GM08714 (cell line): ENCODE results near the gene EIF2S3.
A peak's percentile ranks its signal among the peaks of the same experiment; 100 is the strongest.

Experiments used
- H3K4me3 ChIP-seq: fragments of 200-500 bp; sonication (Bioruptor generic); 2 replicates; pipeline ENCODE4 v1.5.1; 2014; ENCODE audit warnings: mild to moderate bottlenecking, low read length, inconsistent platforms
- ZNF274 ChIP-seq: IDR thresholded peaks from 2 replicates; pipeline ENCODE4 v1.6.1; 2012; ENCODE audit warnings: mild to moderate bottlenecking, low read depth, low read length

Gene EIF2S3

GRCh38 chrX:24054182-24055042 lies at the start of gene EIF2S3:
Gene EIF2S3 (plus strand): TSS chrX:24054956. CDS start chrX:24054969, 13 bp downstream.
- no peak for TF ChIP-seq ZNF274
- no peak within 1 kb of the TSS; the same call in none of the 2 replicates for H3K4me3 ChIP-seq

GRCh38 chrX:24005028-24005427 lies 49.7 kb upstream of the EIF2S3 start:
- no peak overlapping the region for H3K4me3 ChIP-seq
- TF ChIP-seq ZNF274, result no peak

- no peak for TF ChIP-seq ZNF274
- no peak overlapping the region for H3K4me3 ChIP-seq
These were observed 48.9 kb upstream of the EIF2S3 start for GRCh38 chrX:24005867-24006266.

GRCh38 chrX:24012266-24012665 lies 42.5 kb upstream of the EIF2S3 start:
- TF ChIP-seq ZNF274, result no peak
- no peak overlapping the region for H3K4me3 ChIP-seq

GRCh38 chrX:24014388-24015018 lies 40.3 kb upstream of the EIF2S3 start:
- no peak for TF ChIP-seq ZNF274
- peak overlapping the region; percentile 54; the same call in 1 of the 2 replicates for H3K4me3 ChIP-seq

- H3K4me3 ChIP-seq, result no peak overlapping the region
- TF ChIP-seq ZNF274, result no peak
These were observed 37.1 kb upstream of the EIF2S3 start for GRCh38 chrX:24017674-24018073.

- no peak for TF ChIP-seq ZNF274
- H3K4me3 ChIP-seq, result no peak overlapping the region
These were observed 35.9 kb upstream of the EIF2S3 start for GRCh38 chrX:24018809-24019208.

GRCh38 chrX:24019448-24019847 lies 35.3 kb upstream of the EIF2S3 start:
- H3K4me3 ChIP-seq, result no peak overlapping the region; the same call in 1 of the 2 replicates
- TF ChIP-seq ZNF274, result no peak

GRCh38 chrX:24020306-24020876 lies 34.4 kb upstream of the EIF2S3 start:
- TF ChIP-seq ZNF274, result no peak
- H3K4me3 ChIP-seq, result no peak overlapping the region; the same call in 1 of the 2 replicates

GRCh38 chrX:24023544-24023943 lies 31.2 kb upstream of the EIF2S3 start:
- TF ChIP-seq ZNF274, result no peak
- peak overlapping the region; percentile 71; the same call in 1 of the 2 replicates for H3K4me3 ChIP-seq

- no peak for TF ChIP-seq ZNF274
- peak overlapping the region; percentile 71 for H3K4me3 ChIP-seq
These were observed 30.6 kb upstream of the EIF2S3 start for GRCh38 chrX:24023972-24024669.

- peak overlapping the region; percentile 75 for H3K4me3 ChIP-seq
- TF ChIP-seq ZNF274, result no peak
These were observed 29.7 kb upstream of the EIF2S3 start for GRCh38 chrX:24024819-24025740.

GRCh38 chrX:24025741-24026403 lies 28.9 kb upstream of the EIF2S3 start:
- TF ChIP-seq ZNF274, result no peak
- peak overlapping the region; percentile 75 for H3K4me3 ChIP-seq
